A673 (cell line): ENCODE data around the gene THAP11. TPM values are rescaled to one million over a fixed set of nuclear protein-coding genes. Genes with fewer than 3 reads are reported as not detected.

Experiments
- BruUV-seq: library from RNA; stranded (reverse); fragments of 400-500 nt; replicated peaks from 2 replicates; lab custom pipeline; 2021; lab: Mats Ljungman, UMichigan
- CTCF ChIA-PET: fragments of 300-600 bp; sonication (Branson Sonifier 250); formaldehyde crosslinking; loops from one replicate; lab custom pipeline; 2022; ENCODE audit warnings: antibody characterized with exemption; lab: Charles Lee
- POLR2A ChIA-PET: fragments of 300-600 bp; sonication (Branson Sonifier 250); formaldehyde crosslinking; loops from one replicate; lab custom pipeline; 2022; ENCODE audit warnings: antibody characterized with exemption; ENCODE audit not compliant: low non-redundant PET; lab: Charles Lee
- DNase-seq: peaks from one replicate; pipeline ENCODE4 v3.0.0-alpha.2; 2015; ENCODE audit warnings: low spot score
- H3K27ac ChIP-seq: fragments of 200-600 bp; sonication (generic); 2 replicates; pipeline ENCODE4 v1.5.1; 2016; ENCODE audit warnings: mixed run types, low read depth, mild to moderate bottlenecking, mixed read lengths, antibody characterized with exemption, low read length; ENCODE audit not compliant: poor library complexity, severe bottlenecking
- H3K27me3 ChIP-seq: fragments of 200-600 bp; sonication (generic); replicated peaks from 2 replicates; pipeline ENCODE4 v1.6.1; 2017; ENCODE audit warnings: mixed run types, low read depth, mild to moderate bottlenecking, mixed read lengths, antibody characterized with exemption, low read length; ENCODE audit not compliant: insufficient read depth, poor library complexity
- H3K36me3 ChIP-seq: fragments of 200-600 bp; sonication (generic); 2 replicates; pipeline ENCODE4 v1.6.1; 2016; ENCODE audit warnings: mixed run types, mild to moderate bottlenecking, mixed read lengths, antibody characterized with exemption, low read length; ENCODE audit not compliant: insufficient read depth, poor library complexity, severe bottlenecking
- H3K4me1 ChIP-seq: fragments of 200-600 bp; sonication (generic); 2 replicates; pipeline ENCODE4 v1.6.1; 2017; ENCODE audit warnings: mixed run types, mild to moderate bottlenecking, mixed read lengths, antibody characterized with exemption, low read length; ENCODE audit not compliant: insufficient read depth, poor library complexity, severe bottlenecking
- H3K4me3 ChIP-seq: fragments of 200-600 bp; sonication (generic); 2 replicates; pipeline ENCODE4 v1.5.1; 2016; ENCODE audit warnings: low read depth, mixed run types, mild to moderate bottlenecking, mixed read lengths, low read length; ENCODE audit not compliant: poor library complexity, severe bottlenecking
- H3K9me3 ChIP-seq: fragments of 200-600 bp; sonication (generic); 2 replicates; pipeline ENCODE4 v1.6.1; 2016; ENCODE audit warnings: mixed run types, low read depth, mild to moderate bottlenecking, mixed read lengths, antibody characterized with exemption, low read length; ENCODE audit not compliant: poor library complexity, severe bottlenecking
- CTCF ChIP-seq: fragments of 300-800, 200-600 bp; sonication (generic); conservative IDR thresholded peaks from 2 replicates; pipeline ENCODE4 v1.5.1; 2017; ENCODE audit warnings: low read depth, mild to moderate bottlenecking, antibody characterized with exemption, low read length, moderate library complexity, mixed read lengths
- EZH2 ChIP-seq: fragments of 200-600 bp; sonication (generic); IDR thresholded peaks from 2 replicates; pipeline ENCODE4 v1.6.1; 2017; ENCODE audit warnings: borderline replicate concordance, low read depth, mild to moderate bottlenecking, mixed read lengths, antibody characterized with exemption, low read length; ENCODE audit not compliant: poor library complexity, severe bottlenecking
- intact Hi-C: fragments of 100-400 bp; cut with micrococcal nuclease; formaldehyde crosslinking; loops from one replicate; pipeline ENCODE4 v1.10.0; 2022; ENCODE audit not compliant: unreplicated experiment
- total RNA-seq: library from RNA; stranded (reverse); gene quantifications from 2 replicates; pipeline ENCODE4 v1.2.3, GENCODE V29; 2021

Gene THAP11
- total RNA-seq, 1 experiment from 2014 or later = 48.9 TPM

DNA sequence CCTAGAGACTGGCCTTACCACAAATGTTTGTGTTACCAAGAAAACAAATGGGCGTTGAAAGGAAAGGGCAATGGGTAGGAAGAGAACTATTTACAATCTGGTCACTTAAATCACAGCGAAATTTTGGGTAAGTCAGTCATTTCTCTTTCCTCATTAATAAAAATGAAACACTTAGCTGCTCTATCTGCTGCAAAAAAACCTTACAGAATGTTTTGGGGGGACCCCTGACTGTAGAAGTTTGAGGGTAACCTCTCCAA is 3.9 kb downstream of the THAP11 start:
- intact Hi-C loops = no loop called here
- Histone ChIP-seq H3K36me3 (no peaks in the 10 kb centered on the region), H3K4me3 (peak overlapping the region; percentile 92), H3K4me1 (peaks cover 34% of the 10 kb centered on the region), H3K27ac (peak overlapping the region; percentile 96), H3K27me3 (no peaks in the 10 kb centered on the region), H3K9me3 (no peaks in the 10 kb centered on the region)
- TF ChIP-seq CTCF (no peak), EZH2 (no peak)
- POLR2A ChIA-PET = no interaction called here
- no TSS peak for BruUV-seq
- no peak for DNase-seq
- CTCF ChIA-PET = interaction anchor here (0.6 to 1.9 kb wide), 2 partner anchors 29 to 89 kb away, joined by 3 to 5 read pairs; no protein-coding TSS in a partner anchor

DNA sequence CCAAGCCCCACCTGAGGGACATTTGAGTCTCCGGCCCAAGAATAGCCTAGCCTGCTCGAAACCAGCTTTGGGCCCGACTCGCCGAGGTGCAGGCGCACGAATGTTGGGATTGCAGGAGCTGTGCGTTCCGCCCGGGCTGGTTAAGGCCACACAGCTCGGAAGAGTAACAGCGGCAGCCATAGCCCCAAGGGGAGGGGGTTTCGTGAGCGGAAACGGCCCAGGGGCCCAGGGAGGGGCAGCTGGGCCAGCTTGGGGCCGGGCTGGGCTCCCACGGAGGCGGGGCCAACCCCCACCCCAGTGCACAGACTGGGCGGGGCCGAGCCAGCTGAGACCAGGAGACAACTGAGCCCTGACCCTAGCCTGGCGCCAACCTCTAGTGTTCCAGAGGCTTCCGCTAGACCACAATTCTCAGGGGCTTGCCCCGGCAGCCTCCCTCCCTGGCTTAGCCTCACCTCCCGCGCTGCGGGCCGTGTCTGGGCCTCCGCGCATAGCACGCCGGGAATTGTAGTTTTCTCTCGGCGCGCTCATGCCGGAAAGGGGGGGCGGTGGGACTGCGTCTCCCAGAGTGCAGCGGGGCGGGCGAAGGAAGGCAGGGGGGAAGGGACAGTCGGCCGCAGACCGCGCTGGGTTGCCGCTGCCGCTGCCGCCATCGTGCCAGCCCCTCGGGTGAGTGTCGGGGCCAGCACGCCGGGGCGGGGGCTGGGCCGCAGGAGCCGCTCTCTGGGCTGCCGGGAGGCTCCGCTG is 4.4 kb downstream of the THAP11 start, which contains the start of gene NUTF2:
Gene NUTF2, plus strand, starts transcription at position 614 of the 744 bp plus-strand sequence. CDS start 18,198 bp downstream, outside the sequence.
- CTCF ChIA-PET = interaction anchor here (0.6 to 1.9 kb wide), 2 partner anchors 30 to 89 kb away, joined by 3 to 5 read pairs; no protein-coding TSS in a partner anchor
- no peak for TF ChIP-seq CTCF
- TF ChIP-seq EZH2 = no peak
- POLR2A ChIA-PET = no interaction called here

DNA sequence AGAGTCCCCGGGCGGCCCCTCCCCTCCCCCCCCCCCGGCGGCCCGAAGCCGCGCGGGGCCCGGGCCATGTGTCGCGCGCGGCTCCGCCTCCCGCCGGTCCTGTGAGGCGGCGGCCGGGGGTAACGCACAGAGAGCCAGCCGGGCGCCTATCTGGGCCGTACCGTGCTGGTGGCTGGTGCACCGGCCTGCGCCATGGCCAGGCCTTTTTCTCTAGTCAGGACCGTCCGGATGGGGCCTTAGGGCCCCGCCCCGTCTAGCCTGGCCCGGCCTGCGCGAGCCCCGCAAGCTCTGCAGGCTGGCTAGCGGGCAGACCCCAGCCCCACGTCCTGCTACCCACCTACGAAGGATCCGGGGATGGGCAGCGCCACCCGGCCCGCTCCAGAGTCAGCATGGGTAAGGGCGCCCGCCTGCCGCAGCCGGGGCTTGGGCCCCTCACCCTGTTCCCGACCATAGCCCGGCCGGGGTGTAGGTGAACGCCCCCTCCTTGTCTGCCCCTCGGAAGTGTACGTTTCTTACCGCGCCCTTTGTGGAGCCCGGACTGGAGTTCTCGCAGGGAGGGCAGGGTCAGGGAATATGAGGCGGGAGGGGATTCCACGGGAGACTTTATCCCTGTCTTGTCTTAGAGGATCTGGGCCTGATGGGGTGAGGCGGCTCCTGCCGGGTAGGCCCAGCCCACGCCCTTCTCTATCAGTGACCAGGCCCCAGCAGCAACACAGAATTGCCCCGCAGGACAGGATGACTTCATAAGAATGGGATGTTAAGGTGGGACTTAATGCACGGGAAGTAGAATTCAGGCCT is 5.1 kb downstream of the THAP11 start, which contains the start of gene CENPT:
Gene CENPT, minus strand, starts transcription at position 630 of the 798 bp plus-strand sequence. CDS start 13,834 bp downstream, outside the sequence.
- DNase-seq = no peak
- intact Hi-C loops = no loop called here
- Histone ChIP-seq H3K9me3 (no peaks in the 10 kb centered on the region), H3K4me3 (peak within 1 kb of the TSS; percentile 92), H3K36me3 (no peaks in the 10 kb centered on the region), H3K4me1 (peaks cover 28% of the 10 kb centered on the region), H3K27ac (peak within 1 kb of the TSS; percentile 96), H3K27me3 (no peaks in the 10 kb centered on the region)
- ChIA-PET POLR2A (no interaction called here), CTCF (no interaction called here)
- no TSS peak for BruUV-seq
- TF ChIP-seq CTCF (no peak), EZH2 (no peak)

More for the DNA sequence above, 4.4 kb downstream of the THAP11 start, which contains the start of gene NUTF2:
- no peaks in the 10 kb centered on the region for H3K27me3 ChIP-seq
- DNase-seq = peak; percentile 98
- H3K4me1 ChIP-seq = peaks cover 30% of the 10 kb centered on the region
- H3K9me3 ChIP-seq = no peaks in the 10 kb centered on the region
- H3K36me3 ChIP-seq = no peaks in the 10 kb centered on the region
- BruUV-seq = no TSS peak
- H3K4me3 ChIP-seq = peak within 1 kb of the TSS; percentile 92
- H3K27ac ChIP-seq = peak within 1 kb of the TSS; percentile 96
- intact Hi-C loops = no loop called here
